ENCODE measurements around the gene GAREM2. TPM values are rescaled to one million over a fixed set of nuclear protein-coding genes. Genes with fewer than 3 reads are reported as not detected.
A peak's percentile ranks its signal among the peaks of the same experiment; 100 is the strongest.

GAREM2 gene
- total RNA-seq, 2 experiments from 2014 or later = 1.6 to 3.5 TPM

- Mint-ChIP-seq H3K36me3 (ENCODE audit: low read depth) (no peaks in the 10 kb centered on the region), H3K4me1 (peaks cover 18% of the 10 kb centered on the region), H3K27ac (no peak overlapping the region), H3K9me3 (no peaks in the 10 kb centered on the region), H3K27me3 (peaks cover 20% of the 10 kb centered on the region), H3K4me3 (peak overlapping the region; percentile 58)
- DNase-seq = peak; percentile 88
- ChIA-PET POLR2A (interaction anchor here (0.6 to 4.1 kb wide), 11 partner anchors 9 to 511 kb away, joined by 3 to 19 read pairs (median 4); partner anchors contain the start of genes ADGRF3, ASXL2, HADHA and HADHB), CTCF (interaction anchor here (0.5 to 2.1 kb wide), 25 partner anchors 8 to 847 kb away, joined by 3 to 9 read pairs (median 4); partner anchors contain the start of gene HADHA)
Measured at GRCh38 chr2:26184555-26185303, 11.8 kb downstream of the GAREM2 start.

GRCh38 chr2:26185304-26185928 is 12.5 kb downstream of the GAREM2 start:
- CTCF ChIA-PET = interaction anchor here (0.5 to 2.1 kb wide), 25 partner anchors 8 to 848 kb away, joined by 3 to 9 read pairs (median 4); partner anchors contain the start of gene HADHA
- H3K9me3 Mint-ChIP-seq = no peaks in the 10 kb centered on the region
- peaks cover 3% of the 10 kb centered on the region for H3K36me3 Mint-ChIP-seq (ENCODE audit: low read depth)
- H3K27me3 Mint-ChIP-seq = peaks cover 16% of the 10 kb centered on the region
- no peak for DNase-seq
- POLR2A ChIA-PET = interaction anchor here (0.9 to 4.1 kb wide), 7 partner anchors 9 to 307 kb away, joined by 3 to 19 read pairs (median 4); partner anchors contain the start of genes ASXL2, HADHA and HADHB
- H3K4me3 Mint-ChIP-seq = peak overlapping the region; percentile 58
- peaks cover 16% of the 10 kb centered on the region for H3K4me1 Mint-ChIP-seq
- H3K27ac Mint-ChIP-seq = no peak overlapping the region

GRCh38 chr2:26185954-26186770 is 13.3 kb downstream of the GAREM2 start:
- ChIA-PET POLR2A (interaction anchor here (1.2 to 4.1 kb wide), 3 partner anchors 16 to 58 kb away, joined by 4 to 19 read pairs (median 4); partner anchors contain the start of genes HADHA and HADHB), CTCF (interaction anchor here (0.6 to 1.8 kb wide), 3 partner anchors 9 to 98 kb away, joined by 3 to 8 read pairs (median 4); no protein-coding TSS in a partner anchor)
- Mint-ChIP-seq H3K4me3 (peak overlapping the region; percentile 58), H3K27ac (no peak overlapping the region), H3K4me1 (peaks cover 16% of the 10 kb centered on the region), H3K9me3 (no peaks in the 10 kb centered on the region), H3K27me3 (peaks cover 12% of the 10 kb centered on the region), H3K36me3 (ENCODE audit: low read depth) (peaks cover 9% of the 10 kb centered on the region)
- DNase-seq = no peak

GRCh38 chr2:26187114-26187513 is 14.2 kb downstream of the GAREM2 start:
- Mint-ChIP-seq H3K9me3 (no peaks in the 10 kb centered on the region), H3K36me3 (ENCODE audit: low read depth) (peaks cover 19% of the 10 kb centered on the region), H3K27me3 (peaks cover 8% of the 10 kb centered on the region), H3K4me3 (no peak overlapping the region), H3K27ac (no peak overlapping the region), H3K4me1 (peaks cover 16% of the 10 kb centered on the region)
- DNase-seq = no peak
- ChIA-PET POLR2A (interaction anchor here (4.1 kb wide), 1 partner anchor 58 kb away, joined by 19 read pairs; the partner anchor contains the start of genes HADHA and HADHB), CTCF (interaction anchor here (0.6 kb wide), 1 partner anchor 8 kb away, joined by 3 read pairs; no protein-coding TSS in a partner anchor)

- Mint-ChIP-seq H3K27me3 (peaks cover 8% of the 10 kb centered on the region), H3K4me3 (no peak overlapping the region), H3K4me1 (peaks cover 16% of the 10 kb centered on the region), H3K27ac (no peak overlapping the region), H3K9me3 (no peaks in the 10 kb centered on the region), H3K36me3 (ENCODE audit: low read depth) (peaks cover 19% of the 10 kb centered on the region)
- DNase-seq = no peak
- POLR2A ChIA-PET = no interaction called here
- CTCF ChIA-PET = no interaction called here
Measured at GRCh38 chr2:26187537-26188104, 14.7 kb downstream of the GAREM2 start.

- Mint-ChIP-seq H3K36me3 (ENCODE audit: low read depth) (peaks cover 25% of the 10 kb centered on the region), H3K9me3 (no peaks in the 10 kb centered on the region), H3K4me1 (peaks cover 11% of the 10 kb centered on the region), H3K4me3 (no peak overlapping the region), H3K27ac (no peak overlapping the region), H3K27me3 (peaks cover 4% of the 10 kb centered on the region)
- ChIA-PET POLR2A (no interaction called here), CTCF (interaction anchor here (0.9 kb wide), 1 partner anchor 52 kb away, joined by 3 read pairs; no protein-coding TSS in a partner anchor)
- DNase-seq = no peak
Measured at GRCh38 chr2:26189123-26189522, 16.2 kb downstream of the GAREM2 start.

- ChIA-PET CTCF (interaction anchor here (0.9 kb wide), 1 partner anchor 53 kb away, joined by 3 read pairs; no protein-coding TSS in a partner anchor), POLR2A (no interaction called here)
- Mint-ChIP-seq H3K4me1 (peaks cover 10% of the 10 kb centered on the region), H3K9me3 (no peaks in the 10 kb centered on the region), H3K36me3 (ENCODE audit: low read depth) (peaks cover 31% of the 10 kb centered on the region), H3K4me3 (no peak overlapping the region), H3K27ac (no peak overlapping the region), H3K27me3 (peaks cover 4% of the 10 kb centered on the region)
- no peak for DNase-seq
Measured at GRCh38 chr2:26189751-26190150, 16.9 kb downstream of the GAREM2 start.

GRCh38 chr2:26190369-26190768 is 17.5 kb downstream of the GAREM2 start:
- peaks cover 4% of the 10 kb centered on the region for H3K27me3 Mint-ChIP-seq
- no peak for DNase-seq
- peaks cover 8% of the 10 kb centered on the region for H3K4me1 Mint-ChIP-seq
- H3K9me3 Mint-ChIP-seq = no peaks in the 10 kb centered on the region
- CTCF ChIA-PET = no interaction called here
- no peak overlapping the region for H3K4me3 Mint-ChIP-seq
- POLR2A ChIA-PET = no interaction called here
- no peak overlapping the region for H3K27ac Mint-ChIP-seq
- H3K36me3 Mint-ChIP-seq (ENCODE audit: low read depth) = peaks cover 37% of the 10 kb centered on the region

- no peak for DNase-seq
- Mint-ChIP-seq H3K9me3 (no peaks in the 10 kb centered on the region), H3K27ac (no peak overlapping the region), H3K4me1 (peaks cover 2% of the 10 kb centered on the region), H3K4me3 (no peak overlapping the region), H3K36me3 (ENCODE audit: low read depth) (peaks cover 43% of the 10 kb centered on the region), H3K27me3 (peaks cover 1% of the 10 kb centered on the region)
- POLR2A ChIA-PET = no interaction called here
- CTCF ChIA-PET = no interaction called here
Measured at GRCh38 chr2:26191316-26192159, 18.6 kb downstream of the GAREM2 start.

- H3K9me3 Mint-ChIP-seq = no peaks in the 10 kb centered on the region
- peaks cover 61% of the 10 kb centered on the region for H3K36me3 Mint-ChIP-seq (ENCODE audit: low read depth)
- DNase-seq = no peak
- POLR2A ChIA-PET = no interaction called here
- CTCF ChIA-PET = interaction anchor here (0.9 to 2.6 kb wide), 2 partner anchors 9 kb away, joined by 3 to 9 read pairs; no protein-coding TSS in a partner anchor
- no peak overlapping the region for H3K4me3 Mint-ChIP-seq
- H3K4me1 Mint-ChIP-seq = no peaks in the 10 kb centered on the region
- H3K27me3 Mint-ChIP-seq = no peaks in the 10 kb centered on the region
- H3K27ac Mint-ChIP-seq = no peak overlapping the region
Measured at GRCh38 chr2:26193578-26194231, 20.8 kb downstream of the GAREM2 start.
